ENCODE data around the gene AKR1C3.
"Not testable (repeated sequence)": the region's sequence is repeated elsewhere in the genome, so short reads cannot be mapped to it uniquely, and the experiment has no call there.

Gene AKR1C3

DNA sequence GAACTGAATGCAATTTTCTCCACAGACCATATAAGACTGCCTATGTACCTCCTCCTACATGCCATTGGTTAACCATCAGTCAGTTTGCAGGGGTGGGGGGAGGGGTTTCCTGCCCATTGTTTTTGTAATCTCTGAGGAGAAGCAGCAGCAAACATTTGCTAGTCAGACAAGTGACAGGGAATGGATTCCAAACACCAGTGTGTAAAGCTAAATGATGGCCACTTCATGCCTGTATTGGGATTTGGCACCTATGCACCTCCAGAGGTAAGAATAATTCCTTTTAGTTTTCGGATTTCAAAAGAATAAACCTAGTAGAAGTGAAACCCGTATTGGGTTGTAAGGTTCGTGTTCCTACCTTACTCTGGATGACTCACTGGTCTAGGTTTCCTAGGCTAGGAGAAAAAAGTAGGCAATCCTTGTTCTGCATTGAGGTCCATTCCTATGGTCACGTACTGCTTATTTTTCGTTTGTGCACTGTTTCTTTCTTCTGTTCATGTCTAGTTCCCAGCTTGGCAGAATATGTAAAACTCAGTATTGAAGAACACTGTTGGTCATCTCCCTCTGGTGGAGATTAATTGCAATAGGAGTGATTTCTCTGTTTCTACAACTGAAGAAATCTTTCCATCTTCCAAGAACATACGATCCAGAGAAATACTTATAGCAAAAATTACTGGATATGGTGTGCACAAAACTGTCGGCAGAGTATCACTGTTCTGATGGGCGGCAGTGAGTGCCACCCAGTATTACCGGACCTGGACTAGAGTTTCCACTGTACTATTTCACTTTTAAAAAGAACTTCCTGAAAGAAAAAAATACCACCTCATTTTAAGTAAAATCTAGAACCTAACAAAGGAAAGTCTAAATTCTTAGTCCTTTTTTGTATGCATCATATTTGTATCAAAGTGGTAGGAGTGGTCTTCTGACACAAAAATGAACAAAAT lies at the start of gene AKR1C3:
Gene AKR1C3, plus strand, starts transcription at position 150 of the 941 bp plus-strand sequence. Its CDS starts 31 bp downstream, at position 181.
- DNase-seq, result no peak

DNA sequence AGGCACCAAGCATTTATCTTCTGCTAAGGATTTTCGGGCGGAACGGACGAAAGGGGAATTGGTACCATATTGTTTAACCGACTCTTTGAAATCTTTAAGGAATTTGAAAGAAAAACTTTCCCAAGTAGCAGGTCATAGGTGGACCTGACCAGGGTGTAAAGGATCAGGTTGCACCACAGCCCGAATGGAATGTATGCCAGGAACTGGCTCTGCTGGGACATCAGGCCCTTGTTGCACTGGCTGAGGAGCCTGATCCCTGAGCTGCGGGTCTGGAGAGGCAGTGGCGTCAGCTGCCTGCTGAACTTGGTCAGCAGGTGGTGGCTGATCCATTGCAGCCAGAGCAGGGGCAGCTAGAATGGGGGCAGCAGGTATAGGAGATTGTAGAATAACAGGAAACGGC lies 49.1 kb upstream of the AKR1C3 start:
- no peak for DNase-seq

DNA sequence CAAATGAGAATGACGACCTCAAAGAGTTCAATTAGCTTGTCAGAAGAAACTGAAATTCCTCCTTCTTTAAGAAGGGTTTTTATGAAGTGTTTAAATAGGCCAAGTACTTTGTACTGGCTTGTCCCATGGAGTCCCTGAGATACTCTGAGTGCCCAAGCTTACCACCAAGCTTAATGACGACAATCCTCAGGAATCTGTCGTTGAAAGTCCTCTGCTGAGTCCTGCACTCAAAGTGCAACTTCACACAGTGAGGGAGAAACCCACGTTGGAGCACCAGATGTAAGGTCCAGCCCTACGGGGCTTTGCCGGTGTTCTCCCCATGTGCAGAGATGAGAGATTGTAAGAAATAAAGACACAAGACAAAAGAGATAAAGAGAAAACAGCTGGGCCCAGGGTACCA lies 47.8 kb upstream of the AKR1C3 start:
- DNase-seq, result no peak

DNA sequence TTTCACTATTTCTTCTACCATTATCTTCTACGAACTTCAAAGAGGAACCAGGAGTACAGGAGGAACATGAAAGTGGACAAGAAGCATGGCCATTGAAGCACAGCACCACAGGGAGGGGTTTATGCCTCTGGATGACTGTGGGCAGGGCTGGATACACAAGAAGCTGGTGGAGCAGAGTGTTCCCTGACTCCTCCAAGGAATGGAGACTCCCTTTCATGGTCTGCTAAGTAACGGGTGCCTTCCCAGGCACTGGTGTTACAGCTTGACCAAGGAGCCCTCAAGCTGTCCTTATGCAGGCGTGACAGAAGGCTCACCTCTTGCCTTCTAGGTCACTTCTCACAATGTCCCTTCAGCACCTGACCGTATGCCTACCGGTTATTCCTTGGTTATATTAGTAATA lies 47.2 kb upstream of the AKR1C3 start:
- DNase-seq, result not testable (repeated sequence)

DNA sequence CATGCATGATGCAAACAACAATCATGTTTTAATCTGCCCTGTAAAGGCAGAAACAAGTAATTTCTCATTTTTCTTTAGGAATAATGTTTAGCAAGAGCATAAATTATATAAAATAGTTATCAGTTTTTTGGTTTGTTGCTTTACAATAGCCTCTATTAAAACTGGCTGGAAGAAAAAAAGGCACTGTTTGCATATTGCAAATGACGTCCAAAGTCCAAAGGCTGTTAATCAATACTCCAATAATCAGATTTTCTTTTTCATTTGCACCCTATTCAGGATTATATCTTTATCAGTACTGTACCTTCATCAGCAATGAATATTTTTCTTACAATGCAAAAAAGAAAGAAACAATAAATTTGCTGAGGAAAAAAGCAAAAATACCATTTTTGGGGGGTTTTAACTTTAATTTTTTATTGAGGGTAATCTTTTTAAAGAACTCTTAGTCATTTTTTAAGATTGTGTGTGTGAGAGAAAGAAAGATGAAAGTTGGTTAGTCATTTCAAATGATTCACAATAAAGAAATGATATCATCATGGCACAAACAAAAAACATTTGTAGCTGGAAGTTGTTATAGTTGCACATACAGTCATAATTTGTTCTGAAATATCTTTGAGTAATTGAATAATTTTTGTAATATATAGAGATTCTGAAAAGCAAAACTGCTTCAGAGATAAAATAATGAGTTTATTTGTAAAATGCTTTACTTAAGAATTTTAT lies 46.1 kb upstream of the AKR1C3 start:
- no peak for DNase-seq

DNA sequence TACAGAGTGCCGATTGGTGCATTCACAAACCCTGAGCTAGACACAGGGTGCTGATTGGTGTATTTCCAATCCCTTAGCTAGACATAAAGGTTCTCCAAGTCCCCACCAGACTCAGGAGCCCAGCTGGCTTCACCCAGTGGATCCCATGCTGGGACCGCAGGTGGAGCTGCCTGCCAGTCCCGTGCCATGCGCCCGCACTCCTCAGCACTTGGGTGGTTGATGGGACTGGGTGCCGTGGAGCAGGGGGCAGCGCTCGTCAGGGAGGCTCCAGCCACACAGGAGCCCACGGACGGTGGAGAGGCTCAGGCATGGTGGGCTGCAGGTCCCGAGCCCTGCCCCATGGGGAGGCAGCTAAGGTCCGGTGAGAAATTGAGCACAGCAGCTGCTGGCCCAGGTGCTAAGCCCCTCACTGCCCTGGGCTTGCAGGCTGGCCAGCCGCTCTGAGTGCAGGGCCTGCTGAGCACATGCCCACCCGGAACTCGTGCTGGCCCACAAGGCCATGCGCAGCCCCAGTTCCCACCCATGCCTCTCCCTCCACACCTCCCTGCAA lies 41.2 kb upstream of the AKR1C3 start:
- DNase-seq, result not testable (repeated sequence)

DNA sequence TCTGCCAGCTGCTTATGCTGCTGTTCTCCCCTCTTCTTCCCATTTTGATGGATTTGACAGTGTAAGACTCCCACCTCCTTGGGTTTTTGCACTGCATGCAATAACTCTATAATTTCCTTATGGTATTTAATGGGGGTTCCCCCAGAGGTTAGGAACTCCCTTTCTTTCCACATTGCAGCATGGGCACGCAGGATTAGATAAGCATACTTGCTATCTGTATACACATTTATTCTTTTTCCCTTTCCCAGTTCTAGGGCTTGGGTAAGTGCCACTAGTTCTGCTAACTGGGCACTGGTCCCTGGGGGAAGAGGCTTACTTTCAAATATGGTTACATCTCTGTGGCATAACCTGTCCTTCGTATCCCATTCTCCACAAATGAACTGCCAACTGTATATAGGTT lies 39.4 kb upstream of the AKR1C3 start:
- DNase-seq, result not testable (repeated sequence)

DNA sequence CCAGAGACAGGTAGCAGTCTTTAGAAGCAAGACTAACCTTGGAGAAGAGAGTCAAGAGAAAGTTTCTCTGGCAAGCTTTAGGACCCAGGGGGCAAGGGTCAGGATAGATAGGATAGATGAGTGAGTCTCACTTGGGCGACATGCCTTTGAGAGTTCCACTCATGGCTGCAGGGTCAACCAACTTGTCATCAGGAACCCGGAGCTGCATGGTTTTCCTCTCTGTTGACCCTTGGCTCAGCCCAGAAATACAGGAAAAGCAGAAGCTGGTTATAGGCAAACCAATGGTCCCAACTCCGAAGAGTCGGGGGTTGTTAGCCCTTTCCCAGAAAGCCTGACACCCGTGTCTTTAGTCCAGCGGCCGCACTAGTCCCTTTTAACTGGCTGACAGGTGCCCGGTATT lies 34.9 kb upstream of the AKR1C3 start:
- not testable (repeated sequence) for DNase-seq

DNA sequence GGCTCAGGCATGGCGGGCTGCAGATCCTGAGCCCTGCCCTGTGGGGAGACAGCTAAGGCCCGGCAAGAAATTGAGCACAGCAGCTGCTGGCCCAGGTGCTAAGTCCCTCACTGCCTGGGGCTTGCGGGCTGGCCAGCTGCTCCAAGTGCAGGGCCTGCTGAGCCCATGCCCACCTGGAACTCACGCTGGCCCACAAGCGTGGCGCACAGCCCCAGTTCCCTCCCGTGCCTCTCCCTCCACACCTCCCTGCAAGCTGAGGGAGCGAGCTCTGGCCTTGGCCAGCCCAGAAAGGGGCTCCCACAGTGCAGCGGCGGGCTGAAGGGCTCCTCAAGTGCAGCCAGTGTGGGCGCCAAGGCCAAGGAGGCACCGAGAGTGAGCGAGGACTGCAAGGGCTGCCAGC lies 33.4 kb upstream of the AKR1C3 start:
- DNase-seq, result not testable (repeated sequence)

DNA sequence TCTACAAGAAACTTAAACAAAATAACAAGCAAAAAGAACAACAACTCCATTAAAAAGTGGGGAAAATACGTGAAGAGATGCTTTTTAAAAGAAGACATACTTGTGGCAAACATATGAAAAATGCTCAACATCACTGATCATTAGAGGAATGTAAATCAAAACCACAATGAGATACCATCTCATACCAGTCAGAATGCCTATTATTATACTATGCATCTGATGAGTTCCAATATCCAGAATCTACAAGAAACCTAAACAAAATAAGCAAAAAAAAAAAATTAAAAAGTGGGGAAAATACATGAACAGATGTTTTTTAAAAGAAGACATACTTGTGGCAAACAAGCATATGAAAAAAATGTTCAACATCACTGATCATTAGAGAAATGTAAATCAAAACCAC lies 29.6 kb upstream of the AKR1C3 start:
- DNase-seq, result no peak

DNA sequence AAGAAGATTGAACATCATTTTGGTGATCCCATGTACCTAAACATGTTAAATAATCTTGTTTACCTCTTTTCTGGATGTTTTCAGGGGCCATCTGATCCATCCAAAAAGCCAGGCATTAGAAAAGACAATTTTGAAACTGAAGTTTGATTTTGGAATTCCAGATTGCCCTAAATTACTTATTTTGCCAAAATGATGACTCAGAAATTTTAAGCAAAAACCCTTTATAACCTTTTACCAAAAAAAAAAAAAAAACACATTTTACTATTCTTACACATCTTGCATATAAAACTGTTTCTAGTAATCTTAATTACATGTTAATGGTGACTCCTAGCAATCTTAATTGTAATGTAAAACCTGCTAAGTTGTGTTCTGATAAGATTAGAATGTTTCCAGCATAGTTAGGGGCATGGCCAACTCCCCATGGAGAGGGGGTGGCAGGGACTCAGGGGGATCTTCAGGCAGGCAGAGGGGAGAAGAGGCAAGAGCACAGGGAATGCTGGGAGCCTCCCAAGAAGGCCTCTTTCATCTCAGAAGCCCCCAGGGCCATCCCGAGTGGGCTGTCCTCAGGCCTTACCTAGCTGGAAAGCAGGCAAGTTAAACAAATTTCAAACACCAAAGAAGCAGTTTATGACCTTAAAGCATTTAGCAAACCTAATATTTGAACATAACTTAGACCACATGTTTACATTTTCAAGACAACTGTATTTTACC lies 25.8 kb upstream of the AKR1C3 start:
- DNase-seq, result no peak

DNA sequence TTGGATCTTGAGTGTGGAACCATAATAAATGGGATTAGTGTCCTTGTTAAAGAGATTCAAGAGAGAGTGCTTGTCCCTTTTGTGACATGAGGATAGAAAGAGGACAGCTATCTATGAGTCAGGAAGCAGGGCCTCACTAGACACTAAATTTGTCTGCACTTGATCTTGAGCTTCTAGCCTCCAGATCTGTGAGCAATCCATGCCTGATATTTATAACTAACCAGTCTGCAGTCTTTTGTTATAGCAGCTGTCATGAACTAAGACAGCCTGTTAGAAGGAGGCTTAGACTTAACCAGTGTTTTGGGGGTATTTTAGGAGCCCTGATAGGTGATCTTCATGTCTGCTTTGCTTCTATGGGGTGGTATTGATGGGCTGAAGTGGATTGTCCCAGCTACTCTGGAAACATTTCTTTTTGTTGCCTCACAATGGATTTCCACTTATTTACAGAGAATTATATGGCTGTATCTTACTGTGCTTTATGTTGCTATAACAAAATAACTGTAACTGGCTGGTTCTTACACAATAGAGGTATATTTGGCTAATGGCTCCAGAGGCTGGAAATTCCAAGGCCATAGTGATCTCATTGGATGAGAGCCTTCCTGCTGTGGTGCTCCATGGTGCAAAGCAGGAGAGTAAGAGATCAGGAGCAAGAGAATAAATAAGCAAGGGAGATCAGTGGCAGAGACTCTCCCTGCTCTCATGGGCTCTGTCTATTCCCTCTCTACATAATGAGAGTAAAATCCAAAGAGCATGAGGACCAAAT lies 23.4 kb upstream of the AKR1C3 start:
- no peak for DNase-seq

DNA sequence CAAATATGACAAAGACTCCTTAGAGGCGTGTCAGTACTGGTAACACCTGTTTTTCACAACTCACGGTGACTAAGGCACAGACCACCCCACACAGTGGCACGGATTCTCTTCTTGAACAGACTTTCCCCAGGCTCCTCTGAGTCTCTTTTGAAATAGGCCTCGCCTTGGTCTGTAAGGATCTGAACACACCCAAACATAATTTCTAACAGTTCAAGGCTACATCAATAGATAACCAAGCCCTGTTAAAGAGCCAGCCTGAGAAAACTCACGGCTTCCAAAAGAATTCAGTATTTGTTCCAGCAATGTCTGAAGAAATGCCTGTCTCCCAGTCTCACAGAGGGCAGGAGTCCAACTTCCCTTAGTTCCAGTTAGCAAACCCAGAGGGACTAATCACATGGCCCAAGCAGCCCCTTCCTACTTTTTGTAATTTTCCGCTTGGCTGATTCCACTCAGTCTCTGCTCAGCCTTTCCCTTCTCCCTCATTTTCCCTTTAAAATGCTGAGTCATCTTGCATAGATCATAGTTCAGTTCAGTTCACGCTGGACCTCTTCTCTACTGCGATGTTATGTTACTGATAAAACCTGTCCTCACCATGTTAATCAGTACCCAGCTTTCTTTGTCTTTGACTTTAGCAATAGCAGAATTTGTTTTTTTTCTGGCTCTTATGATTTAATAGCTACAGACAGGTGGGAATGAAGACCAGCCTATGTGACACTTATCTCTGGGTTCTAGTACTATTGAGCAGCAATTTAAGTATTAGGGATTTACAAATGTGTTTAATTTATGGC lies 22.6 kb upstream of the AKR1C3 start:
- peak; percentile 25 for DNase-seq

DNA sequence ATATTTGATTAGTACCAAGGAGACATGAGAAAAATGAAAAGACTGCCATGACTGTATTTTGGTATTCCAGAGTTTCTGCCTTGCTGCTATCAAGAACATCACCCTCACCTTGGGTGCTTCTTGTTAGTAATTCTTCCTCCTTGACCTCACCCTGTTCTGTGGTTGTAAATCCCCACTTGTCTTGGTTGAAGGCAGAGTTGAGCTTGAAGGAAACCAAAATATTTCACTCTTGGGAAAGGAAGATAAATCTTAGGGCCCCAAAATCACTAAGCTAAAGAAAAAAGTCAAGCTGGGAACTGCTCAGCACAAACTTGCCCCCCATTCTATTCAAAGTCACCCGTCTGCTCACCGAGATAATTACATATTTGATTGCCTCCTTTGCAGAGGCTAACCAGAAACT lies 20.6 kb upstream of the AKR1C3 start:
- DNase-seq, result no peak

DNA sequence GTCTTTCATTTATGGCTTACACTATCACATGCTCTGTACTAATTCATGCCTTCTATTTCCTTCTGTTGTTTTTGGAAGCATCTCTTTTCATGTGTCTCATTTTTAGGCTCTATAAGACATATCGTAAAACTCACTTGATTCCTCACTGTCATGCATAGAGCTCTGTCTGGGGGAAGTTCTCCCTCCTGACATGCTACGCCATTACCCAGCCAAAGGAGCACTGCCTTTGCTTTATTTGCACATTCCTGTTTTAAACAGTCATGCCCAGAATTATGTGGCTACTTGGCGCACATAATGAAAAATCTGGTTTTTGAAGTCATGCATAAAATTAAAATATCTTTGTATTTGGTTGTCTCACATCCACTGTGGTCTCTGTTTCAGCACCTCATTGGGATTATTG lies 17.6 kb upstream of the AKR1C3 start:
- no peak for DNase-seq

DNA sequence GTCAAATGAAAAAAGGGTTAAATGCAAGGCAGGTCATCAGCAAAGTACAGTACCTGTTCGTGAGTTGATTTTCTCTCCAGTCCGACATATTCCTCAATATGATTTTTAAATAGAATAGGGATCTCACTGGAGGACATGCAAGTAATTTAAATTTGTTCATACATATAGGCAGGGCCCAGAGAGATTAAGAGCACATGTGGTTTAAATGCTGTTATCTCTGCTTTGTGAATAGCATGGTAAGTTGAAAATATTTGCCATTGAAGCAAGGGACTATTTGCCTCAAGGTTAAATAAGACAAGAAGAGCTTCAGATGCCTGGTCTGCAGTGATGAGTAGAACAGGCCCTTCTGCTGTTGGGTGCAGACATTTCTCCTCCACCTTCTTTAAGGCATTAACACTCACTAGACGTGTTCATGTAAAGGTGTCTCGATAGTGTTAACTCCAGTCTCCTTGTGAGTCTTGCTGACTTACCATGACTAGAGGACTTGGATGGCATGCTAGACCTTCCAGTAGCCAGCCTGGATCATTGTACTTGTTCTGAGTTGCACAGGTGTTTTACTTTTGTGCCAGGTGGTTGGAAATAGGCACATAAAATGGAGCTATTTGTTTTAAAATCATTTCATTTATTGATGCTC lies 15.6 kb upstream of the AKR1C3 start:
- no peak for DNase-seq

DNA sequence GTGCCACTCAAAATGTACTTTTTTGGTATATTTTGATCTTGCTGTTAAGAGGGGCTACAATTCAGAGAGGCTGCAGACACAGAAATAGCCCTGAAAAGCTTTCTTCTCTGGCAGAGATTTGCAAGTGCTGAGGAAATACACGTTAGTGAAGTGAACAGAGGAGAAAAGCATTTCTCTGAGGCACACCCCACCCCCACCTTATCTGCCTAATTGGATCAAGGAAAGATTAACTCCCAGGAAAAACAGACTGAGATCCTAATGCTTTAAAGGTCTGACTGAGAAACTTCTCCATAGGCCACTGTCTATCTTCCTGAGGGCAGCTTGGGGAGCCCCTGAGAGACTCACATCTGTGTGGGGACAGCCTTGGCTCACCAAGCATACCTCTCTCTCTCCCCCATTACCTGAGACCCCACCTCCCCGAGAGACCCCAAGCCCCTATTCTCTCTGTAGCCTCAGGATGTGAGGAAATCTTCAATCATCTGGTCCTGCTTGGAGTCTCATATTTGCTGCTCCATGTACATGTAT lies 14.8 kb upstream of the AKR1C3 start:
- no peak for DNase-seq

DNA sequence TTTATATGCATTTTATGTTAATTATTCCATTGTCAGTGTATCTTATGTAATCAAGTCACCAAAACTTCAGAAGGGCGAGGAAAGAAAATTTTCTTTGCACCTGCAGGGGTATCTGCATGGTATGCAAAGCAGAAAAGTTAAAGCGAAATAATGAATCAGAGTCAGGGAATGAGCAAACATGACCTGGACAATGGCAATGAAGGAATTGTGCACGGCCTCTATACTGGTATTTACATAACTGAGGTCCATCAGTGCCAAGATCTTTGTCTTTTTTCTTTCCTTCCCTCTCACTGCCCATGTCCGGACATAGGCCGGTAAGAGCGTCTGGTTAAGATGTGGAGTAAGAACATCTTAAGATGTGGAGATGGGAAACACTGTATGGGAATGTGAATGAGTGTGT lies 14.4 kb upstream of the AKR1C3 start:
- no peak for DNase-seq

DNA sequence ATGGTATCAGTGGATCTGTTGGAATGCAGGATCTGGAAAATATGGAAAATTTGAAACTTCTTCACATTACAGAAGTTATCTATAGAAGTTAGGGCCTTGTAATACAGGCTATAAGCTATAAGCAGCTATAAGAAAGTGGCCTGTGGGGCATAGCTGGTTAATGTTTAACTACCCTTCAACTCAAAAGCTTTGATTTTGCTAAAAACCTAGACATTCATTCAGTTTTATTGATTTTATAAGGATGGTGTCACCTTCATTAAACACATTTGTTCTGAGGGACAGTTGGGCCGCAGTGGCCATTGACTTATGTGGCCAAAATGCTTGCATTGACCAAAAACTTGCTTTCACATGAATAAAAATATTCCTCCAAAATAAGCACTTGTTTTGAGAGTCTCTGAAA lies 13.1 kb upstream of the AKR1C3 start:
- no peak for DNase-seq

DNA sequence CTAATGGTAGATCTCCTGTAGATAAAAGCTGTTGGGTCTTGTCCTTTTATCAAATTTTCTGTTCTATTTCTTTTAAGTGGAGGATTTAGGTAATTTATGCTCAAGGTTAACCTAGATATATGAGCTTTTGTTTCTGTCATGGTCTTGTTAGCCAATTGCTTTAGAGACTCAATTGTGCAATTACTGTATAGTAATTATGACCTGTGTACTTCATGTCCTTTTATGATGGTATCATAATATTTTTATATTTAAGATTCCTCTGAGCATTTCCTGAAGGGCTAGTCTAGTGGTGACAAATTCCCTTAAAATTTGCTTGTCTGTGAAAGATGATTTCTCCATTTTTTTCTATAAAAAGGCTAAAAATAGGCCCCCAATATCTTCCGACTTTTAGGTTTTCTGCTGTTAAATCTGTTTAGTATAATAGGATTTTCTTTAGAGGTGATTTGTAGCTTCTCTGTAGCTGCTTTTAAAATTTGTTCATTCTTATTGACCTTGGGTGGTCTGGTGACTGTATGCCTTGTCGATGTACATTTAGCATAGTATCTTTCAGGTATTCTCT lies 5.4 kb upstream of the AKR1C3 start:
- DNase-seq, result no peak

Data from NCI-H2107 (cell line).